HG02759 (cell line): ENCODE measurements around the gene NTHL1.
A peak's percentile ranks its signal among the peaks of the same experiment; 100 is the strongest.

ENCODE experiments used
- ATAC-seq: cut with Tn5 transposase; IDR thresholded peaks from one replicate; pipeline ENCODE4 v1.9.1; 2021; ENCODE audit warnings: mild to moderate bottlenecking, moderate library complexity; ENCODE audit not compliant: unreplicated experiment

NTHL1 gene

GRCh38 chr16:2031081-2031577, 16.5 kb downstream of the NTHL1 start:
- no peak for ATAC-seq

DNA sequence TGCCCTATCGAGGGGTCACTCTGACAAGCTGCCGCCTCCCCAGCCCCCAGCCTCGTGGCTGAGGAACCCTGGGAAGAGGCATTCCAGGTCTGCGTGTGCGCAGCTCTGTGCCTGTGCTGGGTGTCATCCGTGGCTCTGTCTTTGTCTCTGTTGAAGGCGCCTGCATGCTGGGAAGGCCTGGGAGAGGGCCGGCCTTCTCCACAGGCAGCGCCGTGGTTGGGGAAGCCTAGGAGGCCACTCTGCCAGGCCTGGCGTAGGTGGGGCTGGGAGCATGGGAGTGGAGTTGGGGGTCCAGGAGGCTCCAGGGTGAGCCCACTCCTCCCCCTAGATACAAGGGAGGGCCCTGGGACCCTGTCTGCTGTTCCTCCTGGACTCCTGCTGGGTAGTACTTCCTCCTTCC, 17.6 kb downstream of the NTHL1 start:
- no peak for ATAC-seq

GRCh38 chr16:2029350-2029749, 18.3 kb downstream of the NTHL1 start:
- ATAC-seq, result no peak

DNA sequence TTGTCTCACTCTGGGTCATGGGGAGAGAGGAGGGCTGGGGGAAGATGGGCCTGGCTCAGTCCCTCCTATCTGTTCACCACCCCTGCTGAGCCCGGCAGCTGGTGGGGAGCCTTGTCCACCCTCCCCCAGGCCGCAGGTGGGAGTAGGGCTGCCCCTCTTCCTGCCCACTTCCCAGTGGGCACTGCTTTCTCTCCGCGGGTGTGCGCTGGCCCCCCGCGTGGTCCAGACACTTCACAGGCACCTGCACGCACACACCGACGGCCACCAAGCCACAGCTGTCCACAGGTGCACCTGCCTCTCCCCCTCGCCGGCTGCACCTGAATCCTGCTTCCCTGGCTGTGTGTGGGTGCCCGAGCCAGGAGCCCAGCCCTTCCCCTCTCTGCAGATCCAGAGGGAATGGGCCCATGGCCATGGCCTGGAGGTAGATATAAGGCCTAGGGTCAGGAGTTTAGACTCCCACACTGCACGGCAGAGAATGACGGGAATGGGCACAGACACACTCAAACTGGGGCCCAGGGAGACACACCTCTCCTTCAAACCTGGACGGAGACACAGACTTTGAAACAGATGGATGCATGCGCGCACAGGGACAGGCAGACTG, 18.9 kb downstream of the NTHL1 start:
- no peak for ATAC-seq

DNA sequence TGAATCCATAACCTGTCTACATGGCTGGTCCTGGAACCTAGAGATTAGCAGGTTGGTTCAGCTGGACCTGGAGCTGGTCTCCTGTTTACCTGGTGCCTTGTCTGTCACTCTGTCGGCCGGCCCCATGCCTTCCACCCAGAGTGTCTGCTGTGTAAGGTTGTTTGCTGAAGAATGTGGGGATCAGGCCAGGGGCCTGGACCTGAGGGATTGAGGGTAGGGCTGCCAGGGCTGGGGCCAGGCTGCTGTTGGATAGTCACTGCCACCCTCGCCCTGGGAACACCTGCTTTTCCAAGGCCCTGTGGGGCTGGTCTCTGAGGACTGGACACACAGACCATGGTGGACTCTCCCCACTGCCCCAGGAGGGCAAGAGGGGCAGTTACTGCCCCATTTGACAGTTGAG, 19.5 kb downstream of the NTHL1 start:
- no peak for ATAC-seq

DNA sequence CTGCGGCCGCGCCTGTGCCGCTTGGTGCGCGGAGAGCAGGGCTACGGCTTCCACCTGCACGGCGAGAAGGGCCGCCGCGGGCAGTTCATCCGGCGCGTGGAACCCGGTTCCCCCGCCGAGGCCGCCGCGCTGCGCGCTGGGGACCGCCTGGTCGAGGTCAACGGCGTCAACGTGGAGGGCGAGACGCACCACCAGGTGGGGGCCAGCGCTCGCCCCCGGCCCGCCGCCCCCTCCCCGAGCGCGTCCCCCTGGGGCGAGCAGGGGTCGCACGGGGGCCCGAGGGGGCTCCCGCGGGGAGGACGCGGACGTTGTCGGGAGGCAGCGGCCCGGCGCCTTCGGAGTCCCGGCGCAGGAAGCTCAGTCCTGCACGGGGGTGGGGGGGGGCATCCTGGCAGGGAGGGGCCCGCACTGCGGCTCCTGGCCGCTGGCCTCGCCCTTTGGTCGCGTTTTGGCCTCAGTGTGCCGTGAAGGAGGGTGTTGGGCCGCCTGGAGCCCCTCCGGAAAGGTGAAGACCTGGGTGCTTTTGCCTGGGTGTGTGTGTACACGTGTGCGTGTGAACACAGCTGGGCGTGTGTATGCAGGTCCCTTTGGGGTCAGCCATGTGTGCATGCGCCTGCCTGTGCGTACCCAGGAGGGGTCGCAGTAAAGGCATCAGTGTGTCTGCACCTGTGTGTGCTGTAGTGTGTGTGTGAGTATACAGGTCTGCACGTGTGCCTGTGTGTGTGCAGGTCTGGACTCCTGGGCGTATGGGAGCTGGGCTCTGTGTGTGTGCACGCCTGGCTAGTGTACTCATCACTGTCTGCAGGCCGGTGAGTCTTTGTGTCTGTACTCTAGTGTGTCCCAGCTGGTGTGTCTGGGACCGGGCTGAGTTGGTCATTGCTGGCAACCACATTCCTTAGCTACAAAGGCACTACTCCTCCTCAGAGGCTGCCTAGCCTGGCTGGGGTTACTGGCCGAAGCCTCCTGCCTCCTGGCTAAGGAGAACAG, 20.3 kb downstream of the NTHL1 start:
- ATAC-seq, result no peak

DNA sequence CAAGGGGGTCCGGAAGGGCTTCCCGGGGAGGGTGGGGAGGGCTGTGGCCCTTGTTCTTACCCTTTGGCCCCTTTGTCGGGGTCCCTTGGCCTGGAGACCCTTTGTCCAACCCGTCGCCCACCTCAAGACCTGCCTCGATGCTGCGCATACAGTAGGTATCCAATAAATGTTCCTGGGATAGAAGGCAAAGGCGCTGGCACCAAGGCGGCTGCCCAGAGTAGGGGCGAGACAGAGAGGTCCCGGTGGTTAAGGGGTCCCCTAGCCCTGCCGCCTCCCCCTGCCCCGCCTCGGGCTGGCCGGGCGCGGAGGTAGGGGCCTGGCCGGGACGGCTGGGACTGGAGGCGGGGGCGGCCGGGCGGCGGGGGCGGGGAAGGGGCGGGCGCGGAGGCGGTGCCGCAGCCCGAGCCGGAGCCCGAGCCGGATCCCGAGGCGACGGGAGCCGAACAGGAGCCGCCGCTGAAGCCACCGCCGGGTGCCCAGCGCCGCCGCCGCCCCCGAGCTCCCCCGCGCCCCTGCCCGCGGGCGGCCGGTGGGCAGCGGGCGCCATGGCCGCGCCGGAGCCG, 21.1 kb downstream of the NTHL1 start, which contains the start of gene NHERF2:
TSS of gene NHERF2 (plus strand) at position 442 of the 563 bp plus-strand sequence. CDS start at position 546, 104 bp downstream.
- ATAC-seq, result no peak

- ATAC-seq, result no peak
These were observed 21.7 kb downstream of the NTHL1 start for GRCh38 chr16:2025878-2026460.

DNA sequence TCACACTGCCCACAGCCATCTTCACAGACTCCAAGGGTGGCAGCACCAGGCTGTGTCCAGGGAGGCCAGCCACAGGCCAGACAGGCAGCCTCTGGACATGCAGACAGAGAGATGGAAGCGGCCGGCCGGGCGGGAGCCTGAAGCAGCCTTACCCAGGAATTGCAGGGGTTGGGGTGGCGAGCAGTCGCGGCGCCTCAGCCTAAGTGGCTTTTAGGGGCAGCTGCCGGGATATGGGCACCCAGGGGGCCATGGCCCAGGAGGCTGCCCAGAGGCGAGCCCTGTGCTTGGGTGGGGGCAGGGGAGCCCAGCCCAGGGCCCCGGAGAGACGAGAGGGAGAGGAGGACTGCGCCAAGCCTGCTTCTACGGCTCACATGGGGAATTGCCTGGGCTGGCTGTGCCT, 22.4 kb downstream of the NTHL1 start:
- no peak for ATAC-seq

GRCh38 chr16:2024032-2024420, 23.6 kb downstream of the NTHL1 start:
- ATAC-seq, result no peak

GRCh38 chr16:2023092-2024031, 24.3 kb downstream of the NTHL1 start:
- ATAC-seq, result peak; percentile 81

GRCh38 chr16:2022723-2023091, 24.9 kb downstream of the NTHL1 start:
- no peak for ATAC-seq

- ATAC-seq, result no peak
These were observed 27.5 kb downstream of the NTHL1 start for GRCh38 chr16:2019921-2020831.

GRCh38 chr16:2019518-2019920, 28.1 kb downstream of the NTHL1 start, which contains the start of gene NPW:
TSS of gene NPW (plus strand) at chr16:2019785.
- no peak for ATAC-seq

DNA sequence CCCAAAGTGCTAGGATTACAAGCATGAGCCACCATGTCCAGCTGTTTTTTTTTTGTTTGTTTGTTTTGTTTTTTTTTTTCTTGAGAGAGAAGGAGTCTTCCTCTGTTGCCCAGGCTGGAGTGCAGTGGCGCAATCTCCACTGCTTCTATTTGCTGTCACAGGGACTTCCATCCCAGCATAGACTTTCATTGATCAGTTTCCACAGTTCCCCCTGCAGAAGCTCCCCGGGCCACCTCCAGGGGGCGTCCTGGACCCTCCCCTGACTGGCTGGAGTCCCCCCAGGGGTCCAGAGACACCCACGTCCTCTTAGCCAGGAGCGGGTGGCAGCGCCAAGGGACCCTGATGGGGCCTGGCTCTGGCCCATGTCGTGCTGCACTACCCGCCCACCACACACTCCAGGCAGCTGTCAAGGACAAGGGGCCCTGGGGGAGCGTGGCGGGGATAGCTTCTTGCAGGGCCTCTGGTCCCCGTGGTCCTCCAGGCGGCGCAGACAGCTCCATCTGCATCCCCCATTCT, 31.2 kb downstream of the NTHL1 start:
- no peak for ATAC-seq

DNA sequence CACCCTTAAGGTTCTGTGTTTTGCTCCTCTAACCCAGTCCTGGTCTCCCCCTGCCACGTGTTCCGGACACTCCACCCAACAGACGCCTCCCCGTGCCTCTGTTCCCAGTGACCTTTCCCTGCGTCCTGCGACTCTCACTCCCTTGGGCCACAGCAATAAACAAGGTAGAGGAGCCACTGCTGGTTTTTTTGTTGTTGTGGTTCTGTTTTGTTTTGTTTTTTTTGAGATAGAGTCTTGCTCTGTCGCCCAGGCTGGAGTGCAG, 31.8 kb downstream of the NTHL1 start:
- ATAC-seq, result no peak

DNA sequence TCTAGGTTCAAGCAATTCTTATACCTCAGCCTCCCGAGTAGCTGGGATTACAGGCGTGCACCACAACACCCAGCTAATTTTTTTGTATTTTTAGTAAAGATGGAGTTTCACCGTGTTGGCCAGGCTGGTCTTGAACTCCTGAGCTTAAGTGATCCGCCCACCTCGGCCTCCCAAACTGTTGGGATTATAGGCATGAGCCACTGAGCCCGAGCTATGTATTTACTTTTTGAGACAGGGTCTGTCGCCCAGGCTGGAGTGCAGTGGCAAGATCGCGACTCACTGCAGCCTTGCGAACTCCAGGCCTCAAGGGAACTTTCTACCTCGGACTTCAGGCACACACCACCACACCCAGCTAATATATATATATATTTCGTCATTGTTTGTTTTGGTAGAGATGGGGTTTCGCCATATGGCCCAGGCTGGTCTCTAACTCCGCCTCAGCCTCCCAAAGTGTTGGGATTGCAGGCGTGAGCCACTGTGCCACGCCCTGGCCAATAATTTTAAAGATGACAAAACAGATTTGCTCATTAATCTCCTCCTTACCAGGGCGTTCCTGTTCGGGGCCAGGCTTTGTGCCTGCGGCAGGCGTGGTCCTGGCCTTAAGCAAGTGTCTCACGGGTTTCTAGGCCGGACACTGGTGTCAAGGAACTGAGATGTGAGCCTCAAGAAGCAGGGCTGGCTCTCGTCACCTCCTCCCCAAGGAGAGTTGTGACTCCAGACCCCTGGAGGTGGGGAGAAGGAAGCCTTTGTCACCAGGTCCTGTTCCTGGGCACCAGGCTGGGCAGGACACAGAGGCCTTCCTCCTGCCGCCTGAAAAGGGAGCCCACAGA, 32.3 kb downstream of the NTHL1 start:
- no peak for ATAC-seq

DNA sequence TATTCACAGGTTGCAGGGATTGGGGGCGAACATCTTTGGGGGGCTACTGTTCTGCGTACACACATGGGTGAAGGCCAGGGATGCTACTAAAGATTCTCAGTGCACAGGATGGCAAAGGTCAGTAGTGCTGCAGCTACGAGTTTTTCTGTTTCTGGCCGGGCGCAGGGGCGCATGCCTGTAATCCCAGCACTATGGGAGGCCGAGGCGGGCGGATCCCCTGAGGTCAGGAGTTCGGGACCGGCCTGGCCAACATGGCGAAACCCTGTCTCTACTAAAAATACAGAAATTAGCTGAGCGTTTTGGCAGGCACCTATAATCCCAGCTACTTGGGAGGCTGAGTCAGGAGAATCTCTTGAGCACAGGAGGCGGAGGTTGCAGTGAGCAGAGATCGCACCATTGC, 34.1 kb downstream of the NTHL1 start:
- no peak for ATAC-seq
